Gastroesophageal sphincter (tissue), 4 donors: ENCODE results near the gene GET3. TPM values are rescaled to one million over a fixed set of nuclear protein-coding genes. Genes with fewer than 3 reads are reported as not detected.

Experiments used
- ATAC-seq: fragments of 150-250 bp; one replicate; pipeline ENCODE4 v1.9.1; 2016; ENCODE audit warnings: mild to moderate bottlenecking, moderate library complexity
- H3K27ac ChIP-seq, 4 donors: fragments of 200-600 bp; sonication (generic) in 3 of 4; 1 replicate in 3 of 4; 2 replicates in 1 of 4; pipeline ENCODE4 v1.5.1; 2016 to 2019
- H3K27me3 ChIP-seq: fragments of 200-600 bp; sonication (generic); one replicate; pipeline ENCODE4 v1.5.1; 2019
- H3K36me3 ChIP-seq, 2 donors: fragments of 200-600 bp; sonication (generic); one replicate each; pipeline ENCODE4 v1.5.1; 2019; ENCODE audit warnings: control low read depth in 1 of 2
- H3K4me1 ChIP-seq, 3 donors: fragments of 200-600 bp; sonication (generic); 1 replicate in 2 of 3; 2 replicates in 1 of 3; pipeline ENCODE4 v1.5.1; 2016 to 2019; ENCODE audit warnings: control low read depth in 2 of 3
- H3K4me3 ChIP-seq, 2 donors: fragments of 200-600 bp; sonication (generic); one replicate each; pipeline ENCODE4 v1.5.1; 2019; ENCODE audit warnings: mild to moderate bottlenecking in 1 of 2, moderate library complexity in 1 of 2
- H3K9me3 ChIP-seq, 3 donors: fragments of 200-600 bp; sonication (generic); one replicate each; pipeline ENCODE4 v1.5.1; 2017 to 2019; ENCODE audit warnings: control low read depth in 2 of 3
- CTCF ChIP-seq, 4 experiments: fragments of 200-600 bp in 2 of 4; fragments of 450-650 bp in 2 of 4; sonication (generic) in 1 of 4; IDR thresholded peaks; one replicate each; pipeline ENCODE4 v1.5.1; 2017 to 2019; ENCODE audit warnings: antibody characterized with exemption in 4 of 4, mild to moderate bottlenecking in 2 of 4, moderate library complexity in 2 of 4
- EP300 ChIP-seq: sonication (generic); formaldehyde crosslinking; IDR thresholded peaks from one replicate; pipeline ENCODE4 v1.6.1; 2017; ENCODE audit warnings: antibody characterized with exemption, mild to moderate bottlenecking
- POLR2A ChIP-seq, 2 donors: fragments of 450-650 bp; IDR thresholded peaks; one replicate each; pipeline ENCODE4 v1.6.1; 2017; ENCODE audit warnings: antibody characterized with exemption in 2 of 2, mild to moderate bottlenecking in 2 of 2, moderate library complexity in 1 of 2
- POLR2AphosphoS5 ChIP-seq: sonication (generic); formaldehyde crosslinking; IDR thresholded peaks from one replicate; pipeline ENCODE4 v1.6.1; 2017; ENCODE audit warnings: antibody characterized with exemption
- WGBS, 2 donors: methylation state at CpG; one replicate each; pipeline ENCODE4 v1.1.5; 2018; ENCODE audit warnings: low coverage in 1 of 2; 5-methylcytosine and 5-hydroxymethylcytosine counted together
- total RNA-seq, 4 donors: library from RNA; depleted of rRNA; stranded (reverse); fragments of >200 nt; gene quantifications; one replicate each; pipeline ENCODE4 v1.1.0, GENCODE V29; 2016

GET3 gene
- total RNA-seq, 4 donors from 2014 or later = 47.3 to 58.2 (median 55.8) TPM

GRCh38 chr19:12757544-12758274, 20.4 kb downstream of the GET3 start:
- ATAC-seq = peak; percentile 89
- H3K4me3 ChIP-seq = peak overlapping the region in 1 of 2 donors; percentile 47
- peak overlapping the region in 3 of 4 donors; percentile 1 to 67 (median 51) for H3K27ac ChIP-seq
- no peaks in the 10 kb centered on the region for H3K9me3 ChIP-seq
- peaks cover 0 to 4% of the 10 kb centered on the region in 2 donors for H3K36me3 ChIP-seq
- WGBS, 2 donors = 11 to 41% methylated on average over 4 to 11 of the region's 60 CpGs
- TF ChIP-seq POLR2A (IDR thresholded peaks at IDR 0.05) (no peak), CTCF (IDR thresholded peaks at IDR 0.05) (peak in 3 of 4 experiments; percentile 87 to 96 (median 91))
- peaks cover 15% of the 10 kb centered on the region for H3K27me3 ChIP-seq
- peaks cover 0 to 13% (median 4%) of the 10 kb centered on the region in 3 donors for H3K4me1 ChIP-seq

GRCh38 chr19:12759686-12760085, 22.4 kb downstream of the GET3 start:
- no peak for ATAC-seq
- Histone ChIP-seq H3K4me3 (no peak overlapping the region), H3K27ac (no peak overlapping the region), H3K9me3 (no peaks in the 10 kb centered on the region), H3K27me3 (peaks cover under 1% of the 10 kb centered on the region), H3K36me3 (peaks cover 0 to 22% of the 10 kb centered on the region in 2 donors), H3K4me1 (peaks cover 0 to 13% (median 4%) of the 10 kb centered on the region in 3 donors)
- TF ChIP-seq POLR2A (IDR thresholded peaks at IDR 0.05) (no peak), POLR2AphosphoS5 (no peak), CTCF (IDR thresholded peaks at IDR 0.05) (no peak), EP300 (no peak)
- 91% methylated on average over 6 of the region's 6 CpGs; no CpG with 5 or more reads in 1 of the 2 donors for WGBS, 2 donors

- peaks cover 0 to 9% (median 0%) of the 10 kb centered on the region in 3 donors for H3K4me1 ChIP-seq
- no peaks in the 10 kb centered on the region for H3K9me3 ChIP-seq
- TF ChIP-seq EP300 = no peak
- no peaks in the 10 kb centered on the region for H3K27me3 ChIP-seq
- peaks cover 0 to 48% of the 10 kb centered on the region in 2 donors for H3K36me3 ChIP-seq
- no peak overlapping the region for H3K4me3 ChIP-seq
- WGBS, 2 donors = 60% methylated on average over 1 of the region's 11 CpGs; no CpG with 5 or more reads in 1 of the 2 donors
- H3K27ac ChIP-seq = no peak overlapping the region
- ATAC-seq = no peak
Observed at GRCh38 chr19:12763100-12763499, 25.8 kb downstream of the GET3 start.

GRCh38 chr19:12764698-12765097, 27.4 kb downstream of the GET3 start:
- TF ChIP-seq EP300 (no peak), CTCF (IDR thresholded peaks at IDR 0.05) (no peak), POLR2A (IDR thresholded peaks at IDR 0.05) (no peak), POLR2AphosphoS5 (no peak)
- Histone ChIP-seq H3K4me1 (peaks cover 0 to 9% (median 0%) of the 10 kb centered on the region in 3 donors), H3K36me3 (peaks cover 0 to 56% of the 10 kb centered on the region in 2 donors), H3K9me3 (no peaks in the 10 kb centered on the region), H3K27ac (no peak overlapping the region), H3K4me3 (no peak overlapping the region), H3K27me3 (no peaks in the 10 kb centered on the region)
- ATAC-seq = no peak
- 88 to 91% methylated on average over 1 to 6 of the region's 16 CpGs for WGBS, 2 donors

- Histone ChIP-seq H3K27me3 (no peaks in the 10 kb centered on the region), H3K4me3 (peak overlapping the region in 1 of 2 donors; percentile 48), H3K36me3 (peaks cover 0 to 66% of the 10 kb centered on the region in 2 donors), H3K27ac (peak overlapping the region in 3 of 4 donors; percentile 55 to 78 (median 71)), H3K4me1 (peaks cover 0 to 9% (median 0%) of the 10 kb centered on the region in 3 donors), H3K9me3 (no peaks in the 10 kb centered on the region)
- WGBS, 2 donors = 0 to 39% methylated on average over 3 to 7 of the region's 30 CpGs
- peak in 3 of 4 experiments; percentile 64 to 99 (median 81) for TF ChIP-seq CTCF (IDR thresholded peaks at IDR 0.05)
- no peak for TF ChIP-seq POLR2A (IDR thresholded peaks at IDR 0.05)
- no peak for TF ChIP-seq POLR2AphosphoS5
- no peak for TF ChIP-seq EP300
- peak; percentile 96 for ATAC-seq
Observed at GRCh38 chr19:12766051-12766521, 28.8 kb downstream of the GET3 start.
